KOPT-K1 (cell line): ENCODE results near the gene EPN1.
"Not testable (repeated sequence)": the region's sequence is repeated elsewhere in the genome, so short reads cannot be mapped to it uniquely, and the experiment has no call there.

Experiments
- H3K27ac ChIP-seq: fragments of 200-600 bp; sonication (generic); 2 replicates; pipeline ENCODE4 v1.5.1; 2016; ENCODE audit warnings: antibody characterized with exemption, mild to moderate bottlenecking, low read depth, low read length; ENCODE audit not compliant: poor library complexity, severe bottlenecking
- H3K36me3 ChIP-seq: fragments of 200-600 bp; sonication (generic); 2 replicates; pipeline ENCODE4 v1.5.1; 2017; ENCODE audit warnings: antibody characterized with exemption, mild to moderate bottlenecking, low read length, moderate library complexity; ENCODE audit not compliant: insufficient read depth
- H3K9me3 ChIP-seq: fragments of 200-600 bp; sonication (generic); 2 replicates; pipeline ENCODE4 v1.5.1; 2017; ENCODE audit warnings: antibody characterized with exemption, low read length, mild to moderate bottlenecking; ENCODE audit not compliant: insufficient read depth, poor library complexity, severe bottlenecking

EPN1 gene

GRCh38 chr19:55697698-55698097 is 22.7 kb downstream of the EPN1 start:
- no peak overlapping the region for H3K27ac ChIP-seq
- H3K9me3 ChIP-seq: no peaks in the 10 kb centered on the region
- peaks cover 74% of the 10 kb centered on the region for H3K36me3 ChIP-seq

GRCh38 chr19:55698256-55698655 is 23.2 kb downstream of the EPN1 start:
- H3K36me3 ChIP-seq: peaks cover 68% of the 10 kb centered on the region
- H3K9me3 ChIP-seq: no peaks in the 10 kb centered on the region
- H3K27ac ChIP-seq: no peak overlapping the region

GRCh38 chr19:55699221-55699620 is 24.2 kb downstream of the EPN1 start:
- H3K27ac ChIP-seq: no peak overlapping the region
- H3K9me3 ChIP-seq: no peaks in the 10 kb centered on the region
- peaks cover 61% of the 10 kb centered on the region for H3K36me3 ChIP-seq

GRCh38 chr19:55700813-55701212 is 25.8 kb downstream of the EPN1 start:
- Histone ChIP-seq H3K36me3 (peaks cover 58% of the 10 kb centered on the region), H3K9me3 (no peaks in the 10 kb centered on the region)

GRCh38 chr19:55702131-55702627 is 27.2 kb downstream of the EPN1 start:
- no peaks in the 10 kb centered on the region for H3K9me3 ChIP-seq
- peaks cover 44% of the 10 kb centered on the region for H3K36me3 ChIP-seq
- no peak overlapping the region for H3K27ac ChIP-seq

More at GRCh38 chr19:55700813-55701212, 25.8 kb downstream of the EPN1 start:
- no peak overlapping the region for H3K27ac ChIP-seq

GRCh38 chr19:55703790-55704215 is 28.8 kb downstream of the EPN1 start:
- Histone ChIP-seq H3K9me3 (no peaks in the 10 kb centered on the region), H3K27ac (no peak overlapping the region), H3K36me3 (peaks cover 30% of the 10 kb centered on the region)

GRCh38 chr19:55704494-55705245 is 29.6 kb downstream of the EPN1 start:
- no peak overlapping the region for H3K27ac ChIP-seq

GRCh38 chr19:55705972-55706371 is 30.9 kb downstream of the EPN1 start:
- Histone ChIP-seq H3K36me3 (peaks cover 16% of the 10 kb centered on the region), H3K27ac (no peak overlapping the region), H3K9me3 (no peaks in the 10 kb centered on the region)

More at GRCh38 chr19:55704494-55705245, 29.6 kb downstream of the EPN1 start:
- Histone ChIP-seq H3K36me3 (peaks cover 23% of the 10 kb centered on the region), H3K9me3 (no peaks in the 10 kb centered on the region)

- Histone ChIP-seq H3K36me3 (no peaks in the 10 kb centered on the region), H3K9me3 (peaks cover 5% of the 10 kb centered on the region), H3K27ac (no peak overlapping the region)
Measured at GRCh38 chr19:55711719-55712118, 36.7 kb downstream of the EPN1 start.

- peaks cover 5% of the 10 kb centered on the region for H3K9me3 ChIP-seq
- H3K36me3 ChIP-seq: no peaks in the 10 kb centered on the region
- no peak overlapping the region for H3K27ac ChIP-seq
Measured at GRCh38 chr19:55712804-55713631, 38.0 kb downstream of the EPN1 start.

GRCh38 chr19:55716531-55716930 is 41.5 kb downstream of the EPN1 start:
- peaks cover 27% of the 10 kb centered on the region for H3K9me3 ChIP-seq
- H3K27ac ChIP-seq: no peak overlapping the region
- no peaks in the 10 kb centered on the region for H3K36me3 ChIP-seq

GRCh38 chr19:55717251-55717650 is 42.2 kb downstream of the EPN1 start:
- Histone ChIP-seq H3K9me3 (peaks cover 34% of the 10 kb centered on the region), H3K27ac (no peak overlapping the region), H3K36me3 (no peaks in the 10 kb centered on the region)

- peaks cover 39% of the 10 kb centered on the region for H3K9me3 ChIP-seq
- not testable (repeated sequence) for H3K27ac ChIP-seq, H3K36me3 ChIP-seq
Measured at GRCh38 chr19:55717879-55718711, 43.1 kb downstream of the EPN1 start.

- Histone ChIP-seq H3K27ac (no peak overlapping the region), H3K9me3 (peaks cover 34% of the 10 kb centered on the region), H3K36me3 (no peaks in the 10 kb centered on the region)
Measured at GRCh38 chr19:55720214-55720746, 45.3 kb downstream of the EPN1 start.
